Measurements from ENCODE around the gene BMPER. TPM values are rescaled to one million over a fixed set of nuclear protein-coding genes. Genes with fewer than 3 reads are reported as not detected.

Gene BMPER
- total and polyA plus RNA-seq, 2 experiments from 2014 or later = 4.5 to 6.3 TPM

DNA sequence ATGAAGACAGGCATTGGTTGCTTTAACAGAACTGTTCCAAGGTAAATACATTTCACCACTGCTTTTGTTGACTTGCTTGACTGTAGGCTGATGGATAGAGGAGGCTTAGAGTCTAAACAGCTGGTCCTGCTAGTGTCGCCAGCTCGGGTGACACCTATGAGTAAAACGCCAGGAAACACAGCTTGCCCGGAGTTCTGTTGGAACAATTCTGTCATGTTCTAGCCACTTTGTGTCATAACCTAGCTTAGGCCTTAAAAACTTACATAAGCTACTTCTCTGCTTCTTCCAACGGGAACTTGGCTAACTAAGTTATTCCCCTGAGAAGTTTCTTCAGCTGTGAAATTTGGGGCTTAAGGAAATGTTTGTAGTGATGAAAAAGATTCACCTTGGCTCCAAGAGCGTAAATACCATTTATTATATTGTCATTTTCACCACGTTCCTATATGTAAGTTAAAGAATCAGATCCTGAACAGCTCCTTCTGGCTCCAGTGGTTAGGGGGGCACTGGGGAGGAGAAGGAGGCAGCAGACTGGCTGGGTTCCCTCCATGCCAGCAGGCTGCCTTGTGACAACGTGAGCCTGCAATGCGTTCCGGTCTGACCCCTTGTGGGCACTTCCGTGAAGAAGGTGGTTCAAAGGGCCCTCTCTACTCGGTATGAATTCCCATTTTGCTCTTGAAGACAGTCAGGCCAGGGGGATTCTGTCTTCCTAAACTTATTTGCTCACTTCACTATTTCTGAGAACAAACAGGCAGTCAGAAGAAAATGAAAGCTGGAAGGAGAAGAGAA, 253.2 kb downstream of the BMPER start:
- Histone ChIP-seq H3K9me3 (ENCODE audit: low read depth) (no peaks in the 10 kb centered on the region), H3K4me1 (ENCODE audit: insufficient read depth) (no peaks in the 10 kb centered on the region), H4K20me1 (ENCODE audit: insufficient read depth, poor library complexity, severe bottlenecking) (no peaks in the 10 kb centered on the region), H3K4me3 (no peak overlapping the region), H3K79me2 (no peaks in the 10 kb centered on the region), H3K4me2 (no peak overlapping the region), H3K27ac (no peak overlapping the region), H3K27me3 (no peaks in the 10 kb centered on the region), H3K36me3 (replicated peaks; ENCODE audit: insufficient read depth, low read depth) (no peaks in the 10 kb centered on the region), H3K9me2 (replicated peaks; ENCODE audit: insufficient read depth) (no peaks in the 10 kb centered on the region), H2AFZ (no peak overlapping the region)
- TF ChIP-seq EZH2phosphoT487 (IDR thresholded peaks at IDR 0.05; ENCODE audit: low read depth, severe bottlenecking, unreplicated experiment) (no peak), EZH2 (IDR thresholded peaks at IDR 0.05; ENCODE audit: borderline replicate concordance) (no peak)
- TF ChIP-seq, protein P1, sequence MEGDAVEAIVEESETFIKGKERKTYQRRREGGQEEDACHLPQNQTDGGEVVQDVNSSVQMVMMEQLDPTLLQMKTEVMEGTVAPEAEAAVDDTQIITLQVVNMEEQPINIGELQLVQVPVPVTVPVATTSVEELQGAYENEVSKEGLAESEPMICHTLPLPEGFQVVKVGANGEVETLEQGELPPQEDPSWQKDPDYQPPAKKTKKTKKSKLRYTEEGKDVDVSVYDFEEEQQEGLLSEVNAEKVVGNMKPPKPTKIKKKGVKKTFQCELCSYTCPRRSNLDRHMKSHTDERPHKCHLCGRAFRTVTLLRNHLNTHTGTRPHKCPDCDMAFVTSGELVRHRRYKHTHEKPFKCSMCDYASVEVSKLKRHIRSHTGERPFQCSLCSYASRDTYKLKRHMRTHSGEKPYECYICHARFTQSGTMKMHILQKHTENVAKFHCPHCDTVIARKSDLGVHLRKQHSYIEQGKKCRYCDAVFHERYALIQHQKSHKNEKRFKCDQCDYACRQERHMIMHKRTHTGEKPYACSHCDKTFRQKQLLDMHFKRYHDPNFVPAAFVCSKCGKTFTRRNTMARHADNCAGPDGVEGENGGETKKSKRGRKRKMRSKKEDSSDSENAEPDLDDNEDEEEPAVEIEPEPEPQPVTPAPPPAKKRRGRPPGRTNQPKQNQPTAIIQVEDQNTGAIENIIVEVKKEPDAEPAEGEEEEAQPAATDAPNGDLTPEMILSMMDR (IDR thresholded peaks at IDR 0.05; ENCODE audit: poor library complexity) = no peak
- 69% methylated on average over 12 of the region's 12 CpGs for WGBS (ENCODE audit: low lambda C conversion rate, missing lambda C conversion rate)
- DNase-seq (ENCODE audit: low spot score) = no peak

DNA sequence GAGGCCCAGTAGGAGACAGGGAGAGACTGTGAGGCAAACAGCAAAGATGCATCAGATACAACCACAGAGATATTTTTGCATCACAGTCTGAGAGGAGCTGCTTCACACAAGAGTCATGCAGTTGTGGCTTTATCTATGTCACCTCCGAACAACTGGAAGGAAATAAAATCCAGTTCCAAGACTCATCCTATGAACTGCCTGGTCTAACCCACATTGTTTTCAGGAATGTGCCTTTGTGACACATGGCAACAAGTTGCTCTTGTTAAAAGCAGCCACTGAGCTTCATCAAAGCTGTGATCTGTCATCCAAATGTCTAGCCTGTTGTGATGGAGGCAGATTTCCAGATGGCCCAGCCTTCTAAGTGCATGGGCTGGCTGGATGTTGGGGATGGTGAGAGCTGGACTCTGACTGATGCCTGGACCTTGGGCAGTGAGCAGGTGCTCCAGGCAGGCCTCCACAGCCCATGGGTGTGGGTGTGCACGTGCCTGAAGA, 255.0 kb downstream of the BMPER start:
- Histone ChIP-seq H3K27me3 (no peaks in the 10 kb centered on the region), H2AFZ (no peak overlapping the region), H3K9me3 (ENCODE audit: low read depth) (no peaks in the 10 kb centered on the region), H3K4me1 (ENCODE audit: insufficient read depth) (no peaks in the 10 kb centered on the region), H3K36me3 (replicated peaks; ENCODE audit: insufficient read depth, low read depth) (no peaks in the 10 kb centered on the region), H3K4me2 (no peak overlapping the region), H3K4me3 (no peak overlapping the region), H3K9me2 (replicated peaks; ENCODE audit: insufficient read depth) (no peaks in the 10 kb centered on the region), H3K79me2 (no peaks in the 10 kb centered on the region), H3K27ac (no peak overlapping the region), H4K20me1 (ENCODE audit: insufficient read depth, poor library complexity, severe bottlenecking) (no peaks in the 10 kb centered on the region)
- WGBS (ENCODE audit: low lambda C conversion rate, missing lambda C conversion rate) = 82% methylated on average over 2 of the region's 2 CpGs
- DNase-seq (ENCODE audit: low spot score) = no peak
- no peak for TF ChIP-seq EZH2phosphoT487 (IDR thresholded peaks at IDR 0.05; ENCODE audit: low read depth, severe bottlenecking, unreplicated experiment)
- TF ChIP-seq, protein P1 (IDR thresholded peaks at IDR 0.05; ENCODE audit: poor library complexity) = no peak
- no peak for TF ChIP-seq EZH2 (IDR thresholded peaks at IDR 0.05; ENCODE audit: borderline replicate concordance)

DNA sequence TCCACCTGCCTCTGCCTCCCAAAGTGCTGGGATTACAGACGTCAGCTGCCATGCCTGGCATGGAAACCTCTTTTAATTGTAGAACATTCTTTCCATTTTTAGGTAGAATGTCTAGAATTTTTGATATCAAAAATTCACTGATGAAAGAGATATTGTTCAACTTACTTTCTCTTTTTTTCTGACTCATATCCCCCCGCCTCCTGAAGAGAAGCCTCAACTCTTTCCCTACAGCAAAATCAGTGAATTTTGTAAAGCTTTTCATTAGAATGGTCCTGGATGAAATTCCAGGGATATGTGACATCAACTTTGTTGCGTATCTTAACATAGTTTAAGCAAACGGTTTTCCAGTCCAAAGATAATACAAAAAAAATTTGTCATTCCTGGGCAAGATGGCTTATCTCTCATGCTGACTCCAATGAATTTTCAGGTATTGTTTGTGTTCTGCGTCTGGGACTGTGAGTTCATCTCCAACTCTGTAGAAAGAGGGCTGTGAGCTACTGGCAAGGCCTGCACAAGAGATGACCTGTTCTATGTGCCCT, 256.8 kb downstream of the BMPER start:
- no peak for DNase-seq (ENCODE audit: low spot score)

More for the DNA sequence above, 256.8 kb downstream of the BMPER start:
- no peaks in the 10 kb centered on the region for H3K79me2 ChIP-seq
- H3K36me3 ChIP-seq (replicated peaks; ENCODE audit: insufficient read depth, low read depth) = no peaks in the 10 kb centered on the region
- no peaks in the 10 kb centered on the region for H3K4me1 ChIP-seq (ENCODE audit: insufficient read depth)
- H3K27me3 ChIP-seq = no peaks in the 10 kb centered on the region
- WGBS (ENCODE audit: low lambda C conversion rate, missing lambda C conversion rate) = 86% methylated on average over 5 of the region's 5 CpGs
- H3K4me2 ChIP-seq = no peak overlapping the region
- no peak overlapping the region for H2AFZ ChIP-seq
- H4K20me1 ChIP-seq (ENCODE audit: insufficient read depth, poor library complexity, severe bottlenecking) = no peaks in the 10 kb centered on the region
- TF ChIP-seq, protein P1 (IDR thresholded peaks at IDR 0.05; ENCODE audit: poor library complexity) = no peak
- no peak for TF ChIP-seq EZH2 (IDR thresholded peaks at IDR 0.05; ENCODE audit: borderline replicate concordance)
- TF ChIP-seq EZH2phosphoT487 (IDR thresholded peaks at IDR 0.05; ENCODE audit: low read depth, severe bottlenecking, unreplicated experiment) = no peak
- no peak overlapping the region for H3K27ac ChIP-seq
- no peaks in the 10 kb centered on the region for H3K9me3 ChIP-seq (ENCODE audit: low read depth)
- no peaks in the 10 kb centered on the region for H3K9me2 ChIP-seq (replicated peaks; ENCODE audit: insufficient read depth)
- H3K4me3 ChIP-seq = no peak overlapping the region
